ENCODE results near the gene ABTB2. TPM values are rescaled to one million over a fixed set of nuclear protein-coding genes. Genes with fewer than 3 reads are reported as not detected.
A peak's percentile ranks its signal among the peaks of the same experiment; 100 is the strongest.
"Not testable (repeated sequence)": the region's sequence is repeated elsewhere in the genome, so short reads cannot be mapped to it uniquely, and the experiment has no call there.

The ABTB2 gene
- polyA plus RNA-seq, 4 donors, result 7.2 to 16.3 (median 7.6) TPM

DNA sequence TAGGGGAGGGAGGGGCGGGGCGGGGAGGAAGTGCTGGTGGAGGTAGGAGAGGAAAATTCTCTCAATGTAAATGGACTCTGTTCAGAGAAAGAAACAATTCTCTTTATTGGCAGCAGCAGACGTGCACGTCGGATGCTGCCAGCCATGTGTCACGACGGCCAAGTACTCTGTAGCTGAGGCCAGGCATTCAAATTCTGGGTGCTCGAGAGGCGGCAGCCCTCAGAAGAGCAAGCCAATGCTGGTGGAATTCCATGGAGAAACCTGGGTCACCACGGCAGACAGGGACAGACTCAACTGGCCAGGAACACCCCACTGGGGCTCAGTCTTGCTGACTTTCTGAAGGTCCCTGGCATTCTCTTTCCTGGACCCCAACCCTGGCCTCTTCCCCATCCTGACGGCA is 90.8 kb downstream of the ABTB2 start:
- no peak for DNase-seq (ENCODE audit: low read depth in 4 of 4, low spot score in 3 of 4)

DNA sequence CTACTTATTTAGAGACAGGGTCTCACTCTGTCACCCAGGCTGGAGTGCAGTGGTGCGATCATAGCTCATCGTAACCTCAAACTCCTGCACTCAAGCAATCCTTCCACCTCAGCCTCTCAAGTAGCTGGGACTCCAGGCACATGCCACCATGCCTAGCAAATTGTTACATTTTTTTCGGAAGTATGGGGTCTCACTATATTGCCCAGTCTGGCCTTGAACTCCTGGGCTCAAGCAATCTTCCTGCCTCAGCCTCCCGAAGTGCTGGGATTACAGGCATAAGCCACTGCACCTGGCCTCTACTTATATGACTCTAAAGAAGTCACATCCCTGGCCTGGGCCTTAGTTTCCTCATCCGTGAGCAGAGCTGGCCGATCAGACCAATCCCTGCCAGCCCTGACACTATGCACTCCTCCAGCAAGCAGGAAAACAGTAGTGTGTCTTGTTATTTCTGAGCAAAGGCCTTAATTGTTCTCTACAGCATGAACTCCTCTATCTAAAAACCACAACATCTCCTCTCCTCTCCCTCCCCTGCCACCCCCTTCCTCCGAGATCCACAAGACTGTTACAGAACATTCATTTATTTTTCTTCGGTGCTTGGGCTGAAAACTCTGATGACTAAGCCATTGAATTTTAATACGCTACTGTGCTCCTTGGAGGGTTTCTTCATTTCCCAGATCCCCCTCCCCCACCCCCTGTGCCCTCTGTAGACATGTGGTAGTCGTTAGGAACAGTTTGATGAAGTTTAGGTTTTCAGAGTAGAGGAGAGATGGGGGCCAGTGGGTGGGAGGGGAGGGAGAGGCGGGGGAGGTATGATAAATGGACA is 91.5 kb downstream of the ABTB2 start:
- peak in 2 of 4 donors; percentile 63 to 64 for DNase-seq (ENCODE audit: low read depth in 4 of 4, low spot score in 3 of 4)

DNA sequence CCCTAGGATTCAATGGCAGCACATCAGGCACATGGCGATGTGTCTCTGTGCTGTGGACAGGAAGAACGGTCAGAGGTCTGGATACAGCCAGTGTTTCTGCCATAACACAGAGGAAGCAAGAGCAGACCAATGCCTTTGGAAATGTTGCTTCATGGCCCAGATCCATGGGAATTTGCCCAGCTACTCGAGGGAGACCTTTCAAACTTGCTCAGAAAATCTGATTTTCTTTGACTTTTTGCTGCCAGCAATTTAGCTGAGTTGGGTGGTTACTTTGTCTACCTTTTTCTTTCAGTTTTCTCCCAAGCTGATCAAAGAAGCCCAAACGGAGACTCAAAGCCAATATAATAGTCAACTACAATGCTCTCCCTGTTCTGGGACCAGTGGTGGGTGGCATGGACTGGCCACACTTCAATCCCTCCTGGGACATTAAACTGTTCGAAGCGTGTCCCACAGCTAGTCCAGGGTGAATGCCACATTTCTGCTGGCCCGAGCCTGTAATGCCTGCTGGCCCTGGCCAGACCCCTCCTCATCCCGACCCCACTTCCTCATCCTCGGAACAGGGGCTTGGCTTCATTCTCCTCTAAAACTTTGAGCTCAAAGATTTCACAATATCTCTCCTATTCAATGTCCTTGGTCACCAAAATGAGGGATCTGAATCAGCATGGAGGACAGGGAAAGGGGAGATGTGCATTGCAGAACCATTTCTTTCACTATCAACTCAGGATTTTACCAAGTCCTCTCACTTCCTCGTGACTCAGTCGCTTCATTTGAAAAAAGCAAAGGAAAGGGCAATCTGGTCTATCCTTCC is 93.3 kb downstream of the ABTB2 start:
- no peak for DNase-seq (ENCODE audit: low read depth in 4 of 4, low spot score in 3 of 4)

GRCh38 chr11:34263441-34264091 is 94.2 kb downstream of the ABTB2 start:
- no peak for DNase-seq (ENCODE audit: low read depth in 4 of 4, low spot score in 3 of 4)

DNA sequence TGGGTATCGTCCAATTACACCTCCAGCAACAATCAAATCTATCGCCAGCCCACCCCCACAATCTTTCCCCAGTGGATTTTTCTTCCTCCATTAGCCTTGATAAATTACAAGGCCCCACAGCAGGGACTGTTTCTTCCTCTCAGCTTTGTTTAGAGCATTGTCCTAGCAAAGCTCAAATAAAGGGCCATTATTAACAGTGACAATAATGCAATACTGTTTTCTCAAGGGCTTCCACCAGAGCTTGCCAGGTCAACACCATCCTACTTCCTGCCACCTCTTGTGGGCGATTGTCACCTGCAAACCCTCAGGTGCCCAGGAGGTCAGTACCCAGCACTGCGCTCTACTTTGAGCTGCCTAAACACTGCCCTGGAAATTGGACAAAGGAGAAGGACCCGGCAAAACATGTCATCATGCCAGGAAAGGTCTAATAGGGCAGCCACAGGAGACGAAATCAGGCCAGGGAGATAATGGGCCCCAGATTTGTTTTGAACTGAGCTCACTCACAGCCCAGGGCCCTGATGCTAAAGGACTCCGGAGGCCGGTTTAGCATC is 95.2 kb downstream of the ABTB2 start:
- DNase-seq (ENCODE audit: low read depth in 4 of 4, low spot score in 3 of 4), result no peak

DNA sequence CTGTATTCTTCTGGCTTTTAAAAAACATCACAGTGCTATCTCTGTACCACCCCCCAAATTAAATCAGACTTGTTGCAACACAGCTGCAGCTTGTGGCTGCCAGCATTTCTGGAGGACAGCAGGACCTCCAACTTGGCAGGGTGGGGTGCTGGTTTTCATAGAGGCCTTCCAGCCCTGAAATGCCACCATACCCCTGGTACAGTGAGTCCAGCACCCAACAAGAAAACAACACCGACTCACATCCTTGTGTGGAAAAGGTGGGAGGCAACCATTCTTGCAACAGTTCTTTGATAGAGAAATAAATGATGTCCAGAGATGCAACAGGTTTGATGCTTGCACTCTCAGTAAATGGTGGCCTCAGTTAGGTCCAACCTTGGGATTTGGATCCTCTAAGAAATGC is 96.0 kb downstream of the ABTB2 start:
- DNase-seq (ENCODE audit: low read depth in 4 of 4, low spot score in 3 of 4), result no peak

GRCh38 chr11:34261095-34261494 is 96.7 kb downstream of the ABTB2 start:
- DNase-seq (ENCODE audit: low read depth in 4 of 4, low spot score in 3 of 4), result no peak

DNA sequence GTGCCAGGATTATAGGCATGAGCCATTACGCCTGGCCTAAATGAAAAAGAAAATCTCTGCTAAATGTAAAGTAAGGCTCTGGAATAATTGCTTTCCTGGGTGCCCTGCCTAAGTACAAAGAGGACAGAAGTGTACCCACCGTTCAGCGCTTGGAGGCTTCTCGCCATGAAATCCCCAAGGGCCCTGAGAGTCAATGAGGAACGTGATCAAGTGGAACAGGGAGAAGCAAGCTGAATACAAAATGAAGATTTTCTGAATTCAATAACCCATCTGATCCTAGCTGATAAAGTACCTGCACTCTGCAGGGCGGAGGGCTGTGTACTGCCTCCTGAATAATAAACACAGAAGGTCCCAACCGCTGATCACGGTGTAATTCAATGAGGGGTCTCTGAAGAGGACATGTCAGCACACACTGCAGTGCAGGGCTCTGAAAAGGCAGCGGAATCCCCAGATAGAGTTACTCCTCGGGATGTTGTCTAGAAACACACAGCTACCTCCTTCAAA is 97.7 kb downstream of the ABTB2 start:
- no peak for DNase-seq (ENCODE audit: low read depth in 4 of 4, low spot score in 3 of 4)

GRCh38 chr11:34259087-34259486 is 98.7 kb downstream of the ABTB2 start:
- no peak for DNase-seq (ENCODE audit: low read depth in 4 of 4, low spot score in 3 of 4)

DNA sequence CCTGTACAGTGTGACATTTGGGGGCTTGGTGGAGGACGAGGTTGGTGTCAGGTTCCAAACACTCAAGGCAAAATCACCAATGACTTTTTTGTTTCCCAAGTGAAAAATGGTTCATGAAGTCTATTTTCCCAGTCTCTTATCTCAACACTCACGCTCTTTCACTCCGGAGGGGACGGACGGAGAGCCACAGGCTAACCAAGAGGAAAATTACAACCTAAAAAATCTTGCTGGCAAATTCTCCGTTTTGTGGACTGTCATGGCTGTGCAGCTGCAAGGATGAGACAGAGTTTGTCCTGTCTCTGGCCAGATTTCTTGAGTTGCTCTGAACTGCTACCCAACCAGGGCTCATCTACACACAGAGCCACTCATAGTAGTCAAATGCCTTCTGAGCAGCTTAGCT is 101.2 kb downstream of the ABTB2 start:
- DNase-seq (ENCODE audit: low read depth in 4 of 4, low spot score in 3 of 4), result no peak

GRCh38 chr11:34256150-34256549 is 101.7 kb downstream of the ABTB2 start:
- no peak for DNase-seq (ENCODE audit: low read depth in 4 of 4, low spot score in 3 of 4)

- DNase-seq (ENCODE audit: low read depth in 4 of 4, low spot score in 3 of 4), result no peak
These were observed 102.7 kb downstream of the ABTB2 start for GRCh38 chr11:34255101-34255500.

DNA sequence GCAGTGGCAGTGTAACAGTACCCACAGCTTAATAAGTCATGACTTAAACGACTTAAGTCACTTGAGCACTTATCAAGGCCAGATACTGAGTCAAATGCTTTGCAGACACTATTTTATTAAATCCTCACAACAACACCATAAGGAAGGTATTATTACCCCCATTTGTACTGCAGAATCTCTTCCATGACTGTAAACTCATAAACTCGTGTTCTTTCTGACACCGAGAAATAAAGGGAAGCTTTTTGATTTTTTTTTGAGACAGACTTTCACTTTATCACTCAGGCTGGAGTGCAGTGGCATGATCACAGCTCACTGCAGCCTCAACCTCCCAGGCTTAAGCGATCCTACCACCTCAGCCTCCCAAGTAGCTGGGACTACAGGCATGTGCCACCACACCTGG is 103.8 kb downstream of the ABTB2 start:
- DNase-seq (ENCODE audit: low read depth in 4 of 4, low spot score in 3 of 4), result no peak

GRCh38 chr11:34252651-34253050 is 105.2 kb downstream of the ABTB2 start:
- no peak for DNase-seq (ENCODE audit: low read depth in 4 of 4, low spot score in 3 of 4)

- DNase-seq (ENCODE audit: low read depth in 4 of 4, low spot score in 3 of 4), result no peak
These were observed 105.8 kb downstream of the ABTB2 start for GRCh38 chr11:34252015-34252414.

DNA sequence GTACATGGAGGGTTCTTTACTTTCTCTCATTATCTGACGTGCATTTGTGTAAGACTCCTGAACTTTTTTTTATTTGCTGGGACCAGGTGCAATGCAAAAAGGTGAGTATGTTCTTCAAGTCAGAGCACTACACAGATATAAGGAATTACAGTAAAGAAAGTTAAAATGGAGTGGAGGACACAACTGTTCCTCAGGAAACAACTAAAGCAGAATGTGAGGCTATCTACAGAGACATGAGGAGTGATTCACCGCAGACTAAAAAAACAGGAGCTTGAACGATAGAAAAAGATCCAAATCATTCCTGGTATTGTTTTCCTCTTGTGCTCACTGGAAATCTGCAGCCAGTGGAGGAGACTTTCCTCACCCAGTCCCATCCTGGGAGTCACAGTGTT is 106.2 kb downstream of the ABTB2 start:
- no peak for DNase-seq (ENCODE audit: low read depth in 4 of 4, low spot score in 3 of 4)

- no peak for DNase-seq (ENCODE audit: low read depth in 4 of 4, low spot score in 3 of 4)
These were observed 106.8 kb downstream of the ABTB2 start for GRCh38 chr11:34250732-34251588.

GRCh38 chr11:34250211-34250610 is 107.6 kb downstream of the ABTB2 start:
- DNase-seq (ENCODE audit: low read depth in 4 of 4, low spot score in 3 of 4), result no peak

GRCh38 chr11:34249439-34249838 is 108.4 kb downstream of the ABTB2 start:
- DNase-seq (ENCODE audit: low read depth in 4 of 4, low spot score in 3 of 4), result no peak

GRCh38 chr11:34246511-34246910 is 111.3 kb downstream of the ABTB2 start:
- not testable (repeated sequence) for DNase-seq (ENCODE audit: low read depth in 4 of 4, low spot score in 3 of 4)
